Osteocyte (in vitro differentiated cells): Measurements from ENCODE around the gene TRDN. TPM values are rescaled to one million over a fixed set of nuclear protein-coding genes. Genes with fewer than 3 reads are reported as not detected.

Experiments
- DNase-seq: peaks from one replicate; pipeline ENCODE4 v3.0.0; 2021; ENCODE audit warnings: mixed read lengths; ENCODE audit not compliant: unreplicated experiment; ENCODE audit errors: extremely low spot score
- H3K27ac Mint-ChIP-seq: one replicate; pipeline ENCODE4 v1.8.0; 2021; ENCODE audit warnings: mild to moderate bottlenecking, mixed read lengths; ENCODE audit not compliant: unreplicated experiment
- H3K27me3 Mint-ChIP-seq: one replicate; pipeline ENCODE4 v1.8.0; 2021; ENCODE audit warnings: mixed read lengths; ENCODE audit not compliant: unreplicated experiment
- H3K36me3 Mint-ChIP-seq: one replicate; pipeline ENCODE4 v1.8.0; 2021; ENCODE audit warnings: mixed read lengths; ENCODE audit not compliant: unreplicated experiment
- H3K4me1 Mint-ChIP-seq: one replicate; pipeline ENCODE4 v1.8.0; 2021; ENCODE audit warnings: mixed read lengths; ENCODE audit not compliant: unreplicated experiment
- H3K4me3 Mint-ChIP-seq: one replicate; pipeline ENCODE4 v1.8.0; 2021; ENCODE audit warnings: mild to moderate bottlenecking, moderate library complexity, mixed read lengths; ENCODE audit not compliant: unreplicated experiment
- H3K9me3 Mint-ChIP-seq: one replicate; pipeline ENCODE4 v1.8.0; 2021; ENCODE audit warnings: mixed read lengths; ENCODE audit not compliant: unreplicated experiment
- CTCF ChIP-seq: fragments of 200-600 bp; sonication (generic); IDR thresholded peaks from 2 replicates; pipeline ENCODE4 v1.5.0; 2021; ENCODE audit warnings: antibody characterized with exemption, mild to moderate bottlenecking, moderate library complexity
- total RNA-seq: library from RNA; stranded (reverse); gene quantifications from 2 replicates; pipeline ENCODE4 v1.2.1, GENCODE V29; 2021

The TRDN gene
- total RNA-seq, 1 donor from 2014 or later: not detected

DNA sequence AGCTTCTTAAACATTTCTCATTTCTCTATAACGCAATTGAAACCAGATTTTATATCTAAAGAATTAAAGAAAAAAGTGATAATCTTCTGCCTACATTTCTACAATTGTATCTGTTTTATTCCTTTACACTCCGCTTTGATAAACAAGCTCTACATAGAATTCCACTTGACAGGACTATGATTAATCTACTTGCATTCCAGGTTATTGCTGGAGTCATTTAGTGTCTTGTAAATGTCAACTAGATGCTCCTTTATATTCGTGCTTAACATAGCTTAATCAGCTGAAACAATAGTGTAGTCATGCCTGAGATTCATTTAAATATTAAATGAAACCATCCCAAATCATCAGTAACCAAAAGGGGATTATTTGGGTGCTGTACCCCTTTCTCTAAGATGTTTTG is 284.0 kb downstream of the TRDN start:
- TF ChIP-seq CTCF: no peak
- Mint-ChIP-seq H3K27ac (no peak overlapping the region), H3K36me3 (no peaks in the 10 kb centered on the region), H3K4me3 (no peak overlapping the region), H3K4me1 (no peaks in the 10 kb centered on the region), H3K27me3 (peaks cover 52% of the 10 kb centered on the region), H3K9me3 (no peaks in the 10 kb centered on the region)
- no peak for DNase-seq

- Mint-ChIP-seq H3K4me1 (no peaks in the 10 kb centered on the region), H3K27me3 (peaks cover 52% of the 10 kb centered on the region), H3K4me3 (no peak overlapping the region), H3K9me3 (no peaks in the 10 kb centered on the region), H3K27ac (no peak overlapping the region), H3K36me3 (no peaks in the 10 kb centered on the region)
- no peak for DNase-seq
- TF ChIP-seq CTCF: no peak
These were observed 284.5 kb downstream of the TRDN start for GRCh38 chr6:123352279-123352678.

DNA sequence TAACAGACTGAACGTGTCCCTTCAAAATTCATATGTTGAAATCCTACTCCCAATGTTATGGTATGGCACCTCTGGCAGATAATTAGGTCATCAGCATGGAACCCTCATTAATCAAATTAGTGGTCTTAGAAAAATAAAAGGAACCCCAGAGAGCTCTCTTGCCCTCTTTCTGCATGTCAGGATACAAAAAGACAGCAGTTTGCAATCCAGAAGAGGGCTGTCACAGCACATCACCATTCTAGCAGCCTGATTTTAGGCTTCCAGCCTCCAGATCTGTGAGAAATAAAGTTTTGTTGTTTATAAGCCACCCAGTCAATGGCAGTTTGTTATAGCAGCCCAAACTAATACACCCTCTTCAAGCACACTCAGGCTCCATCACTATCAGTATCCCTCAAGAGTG is 292.9 kb downstream of the TRDN start:
- Mint-ChIP-seq H3K9me3 (no peaks in the 10 kb centered on the region), H3K4me1 (no peaks in the 10 kb centered on the region), H3K27me3 (peaks cover 43% of the 10 kb centered on the region), H3K36me3 (no peaks in the 10 kb centered on the region), H3K27ac (no peak overlapping the region), H3K4me3 (no peak overlapping the region)
- no peak for DNase-seq
- no peak for TF ChIP-seq CTCF

- H3K4me3 Mint-ChIP-seq: no peak overlapping the region
- no peak for TF ChIP-seq CTCF
- H3K36me3 Mint-ChIP-seq: no peaks in the 10 kb centered on the region
- H3K27me3 Mint-ChIP-seq: peaks cover 28% of the 10 kb centered on the region
- H3K4me1 Mint-ChIP-seq: no peaks in the 10 kb centered on the region
- H3K9me3 Mint-ChIP-seq: no peaks in the 10 kb centered on the region
- no peak overlapping the region for H3K27ac Mint-ChIP-seq
- DNase-seq: no peak
These were observed 298.4 kb downstream of the TRDN start for GRCh38 chr6:123338394-123338793.

DNA sequence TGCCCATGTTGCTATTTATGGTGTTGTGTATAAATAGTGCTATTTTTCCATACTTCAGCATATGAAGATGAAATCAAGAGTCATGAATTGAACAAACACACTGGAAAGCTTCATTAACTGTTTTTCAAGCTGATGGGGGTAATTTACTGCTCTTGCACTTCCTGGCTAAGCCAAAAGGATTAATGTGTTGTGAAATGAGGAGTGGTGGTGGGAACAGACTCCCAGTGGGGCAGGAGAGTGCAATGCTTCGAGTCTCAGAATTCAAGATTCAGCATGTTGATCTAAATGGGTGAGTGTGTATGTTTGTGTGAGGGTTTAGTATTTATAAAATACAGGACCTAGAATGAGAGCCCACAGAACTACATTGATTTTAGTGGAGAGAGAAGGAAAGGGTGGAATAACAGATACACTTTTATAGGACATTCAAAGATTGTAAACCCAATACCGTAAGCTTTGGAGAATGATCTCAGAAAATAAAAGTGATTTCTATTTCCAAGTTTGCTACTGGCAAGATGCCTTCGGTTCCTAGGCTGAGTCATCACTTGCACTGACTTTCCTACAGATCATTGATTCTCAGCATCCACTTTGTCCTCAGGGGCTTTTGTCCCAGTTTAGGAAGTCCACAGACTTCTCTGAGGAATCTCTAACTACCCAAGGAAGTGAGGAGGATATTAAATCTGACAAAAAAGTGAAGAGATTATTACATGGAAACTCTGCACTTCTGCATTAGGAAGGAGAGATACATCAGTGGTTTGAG is 303.6 kb downstream of the TRDN start:
- no peak for DNase-seq
- peaks cover 33% of the 10 kb centered on the region for H3K27me3 Mint-ChIP-seq
- H3K9me3 Mint-ChIP-seq: no peaks in the 10 kb centered on the region
- no peak overlapping the region for H3K4me3 Mint-ChIP-seq
- H3K36me3 Mint-ChIP-seq: no peaks in the 10 kb centered on the region
- no peak overlapping the region for H3K27ac Mint-ChIP-seq
- no peak for TF ChIP-seq CTCF
- H3K4me1 Mint-ChIP-seq: no peaks in the 10 kb centered on the region
